Heart left ventricle (tissue), 16 donors: ENCODE data around the gene DNAH7. TPM values are rescaled to one million over a fixed set of nuclear protein-coding genes. Genes with fewer than 3 reads are reported as not detected.

Source experiments
- ATAC-seq, 4 donors: fragments of 200-7000 bp; cut with Tn5 transposase; one replicate each; pipeline ENCODE4 v1.9.1; 2020 to 2022; ENCODE audit warnings: moderate library complexity in 4 of 4, mild to moderate bottlenecking in 3 of 4, moderate number of reproducible peaks in 1 of 4
- DNase-seq, 5 donors: peaks; one replicate each; pipeline ENCODE4 v3.0.0-alpha.2; 2020
- H3K27ac ChIP-seq, 12 donors: fragments of 200-600 bp; sonication (generic) in 4 of 12; one replicate each; pipeline versions ENCODE4 v1.5.0 to v1.8.0; 2016 to 2022; ENCODE audit warnings: mild to moderate bottlenecking in 2 of 12
- H3K27me3 ChIP-seq, 9 donors: fragments of 200-600 bp; sonication (generic) in 2 of 9; one replicate each; pipeline versions ENCODE4 v1.5.1 to v1.8.0; 2016 to 2022; ENCODE audit warnings: mild to moderate bottlenecking in 3 of 9
- H3K36me3 ChIP-seq, 9 donors: fragments of 200-600 bp; sonication (generic) in 2 of 9; one replicate each; pipeline versions ENCODE4 v1.5.0 to v1.8.0; 2018 to 2022; ENCODE audit warnings: mild to moderate bottlenecking in 2 of 9
- H3K4me1 ChIP-seq, 12 donors: fragments of 200-600 bp; sonication (generic) in 4 of 12; one replicate each; pipeline versions ENCODE4 v1.5.0 to v1.8.0; 2016 to 2022; ENCODE audit warnings: mild to moderate bottlenecking in 3 of 12
- H3K4me3 ChIP-seq, 12 donors: fragments of 200-600 bp; sonication (generic) in 4 of 12; one replicate each; pipeline versions ENCODE4 v1.5.0 to v1.8.0; 2017 to 2022; ENCODE audit warnings: mild to moderate bottlenecking in 9 of 12, moderate library complexity in 4 of 12
- H3K9me3 ChIP-seq, 12 donors: fragments of 200-600 bp; sonication (generic) in 4 of 12; one replicate each; pipeline versions ENCODE4 v1.5.0 to v1.8.0; 2016 to 2022; ENCODE audit warnings: mild to moderate bottlenecking in 1 of 12
- CTCF ChIP-seq, 12 donors: fragments of 200-600 bp; sonication (generic) in 4 of 12; IDR thresholded peaks; one replicate each; pipeline versions ENCODE4 v1.5.0 to v1.8.0; 2018 to 2022; ENCODE audit warnings: antibody characterized with exemption in 12 of 12, mild to moderate bottlenecking in 5 of 12
- POLR2A ChIP-seq, 2 donors: fragments of 450-650 bp; IDR thresholded peaks; one replicate each; pipeline ENCODE4 v1.6.1; 2017; ENCODE audit warnings: antibody characterized with exemption in 2 of 2, mild to moderate bottlenecking in 2 of 2, moderate library complexity in 2 of 2
- WGBS, 4 donors: extraction: QIAGEN DNeasy Blood & Tissue Kit in 2 of 4; methylation state at CpG; one replicate each; pipeline versions ENCODE4 v1.1.5 to v1.1.7; 2013 to 2018; 5-methylcytosine and 5-hydroxymethylcytosine counted together
- intact Hi-C, 10 donors: fragments of 100-400 bp; cut with DNase I; formaldehyde crosslinking; loops; one replicate each; pipeline versions ENCODE4 v1.11.1 to v1.14.2; 2022
- polyA plus RNA-seq, 2 donors: library from polyadenylated mRNA; stranded (reverse); fragments of 200-250 nt; gene quantifications; one replicate each; pipeline ENCODE4 v1.2.3, GENCODE V29; 2013
- total RNA-seq, 9 donors: library from RNA; depleted of rRNA in 2 of 9; stranded (reverse); fragments of >200 nt in 2 of 9; fragmentation: NEBNext Ultra II Directional in 3 of 9; extraction: Animal tissue kit (Norgen Biotek cat#: 25700) in 3 of 9; gene quantifications; one replicate each; pipeline versions ENCODE4 v1.1.0 to v1.2.4, GENCODE V29; 2016 to 2023
- donor health status: ischemic (EF 13 %, LVEDD 7.1; RV severe dilation, severe dysfunction).
- donor health status: healthy with polysubstance abuse.
- donor health status: DM: no; HTN: yes; CAD: no.
- donor health status: DM: no; HTN: no; CAD: no.
- donor health status: ischemic (EF 25% LVEDD 6.9; RV normal size, moderate dysfunction).
- donor health status: ischemic (EF 25% LVEDD 5.7; RV mildly dilated, moderate dysfunction).
- donor health status: healthy.
- donor health status: DM: yes; HTN: yes; CAD: no.
- donor health status: ischemic (EF 35%, LVEDD 5.7; RV mildly dilated, moderate dysfunction).
- donor health status: nonischemic (EF 11% LVEDD 7.7; RV severe dilation, severe dysfunction).
- donor health status: DM: yes; HTN: yes; CAD: no.
- donor health status: PGD.
- donor health status: ischemic (EF 29% LVEDD 5.4; RV normal size, mild dysfunction).
- donor health status: nonischemic (EF 23%, LVEDD 6.1; RV moderate dilation, normal function).

Gene DNAH7
- total and polyA plus RNA-seq, 11 donors: 0.08 to 1.5 (median 0.40) TPM; not detected in 1

- WGBS, 4 donors: 80 to 85% (median 83%) methylated on average over 1 of the region's 1 CpG
- Histone ChIP-seq H3K27me3 (no peaks in the 10 kb centered on the region), H3K4me1 (no peaks in the 10 kb centered on the region), H3K36me3 (no peaks in the 10 kb centered on the region), H3K9me3 (peaks cover 0 to 4% (median 0%) of the 10 kb centered on the region in 12 donors), H3K27ac (no peak overlapping the region), H3K4me3 (no peak overlapping the region)
- ATAC-seq (no peak), DNase-seq (no peak)
- TF ChIP-seq CTCF (IDR thresholded peaks at IDR 0.05): no peak
- no peak for TF ChIP-seq POLR2A (IDR thresholded peaks at IDR 0.05)
- intact Hi-C loops: no loop called here
Observed at GRCh38 chr2:196000551-196000950, 68.1 kb downstream of the DNAH7 start.

- TF ChIP-seq CTCF (IDR thresholded peaks at IDR 0.05): no peak
- TF ChIP-seq POLR2A (IDR thresholded peaks at IDR 0.05): no peak
- WGBS, 4 donors: 85 to 90% (median 88%) methylated on average over 8 of the region's 8 CpGs
- no peaks in the 10 kb centered on the region for H3K36me3 ChIP-seq
- H3K27me3 ChIP-seq: no peaks in the 10 kb centered on the region
- intact Hi-C loops: no loop called here
- no peaks in the 10 kb centered on the region for H3K4me1 ChIP-seq
- ATAC-seq (no peak), DNase-seq (no peak)
- H3K4me3 ChIP-seq: no peak overlapping the region
- H3K27ac ChIP-seq: no peak overlapping the region
- H3K9me3 ChIP-seq: no peaks in the 10 kb centered on the region
Observed at GRCh38 chr2:195998070-195998469, 70.6 kb downstream of the DNAH7 start.

- H3K4me1 ChIP-seq: no peaks in the 10 kb centered on the region
- TF ChIP-seq CTCF (IDR thresholded peaks at IDR 0.05): no peak
- no peak for TF ChIP-seq POLR2A (IDR thresholded peaks at IDR 0.05)
- intact Hi-C loops: no loop called here
- WGBS, 4 donors: 78 to 89% (median 84%) methylated on average over 6 of the region's 6 CpGs
- H3K36me3 ChIP-seq: no peaks in the 10 kb centered on the region
- H3K27me3 ChIP-seq: no peaks in the 10 kb centered on the region
- ATAC-seq (no peak), DNase-seq (no peak)
- H3K9me3 ChIP-seq: no peaks in the 10 kb centered on the region
- no peak overlapping the region for H3K4me3 ChIP-seq
- no peak overlapping the region for H3K27ac ChIP-seq
Observed at GRCh38 chr2:195995499-195995898, 73.1 kb downstream of the DNAH7 start.

GRCh38 chr2:195993623-195994022 is 75.0 kb downstream of the DNAH7 start:
- intact Hi-C loops: no loop called here
- ATAC-seq: no peak
- Histone ChIP-seq H3K9me3 (no peaks in the 10 kb centered on the region), H3K36me3 (no peaks in the 10 kb centered on the region), H3K4me3 (no peak overlapping the region), H3K4me1 (no peaks in the 10 kb centered on the region), H3K27ac (no peak overlapping the region), H3K27me3 (no peaks in the 10 kb centered on the region)
- TF ChIP-seq POLR2A (IDR thresholded peaks at IDR 0.05): no peak
- no peak for TF ChIP-seq CTCF (IDR thresholded peaks at IDR 0.05)
- DNase-seq: no peak
- WGBS, 4 donors: 81 to 88% (median 85%) methylated on average over 2 of the region's 2 CpGs
